A549 (cell line): ENCODE results near the gene ARHGAP27. TPM values are rescaled to one million over a fixed set of nuclear protein-coding genes. Genes with fewer than 3 reads are reported as not detected.

Source experiments
- ATAC-seq, 2 experiments: fragments of 200-7000 bp in 1 of 2; fragments of >200 bp in 1 of 2; cut with Nextera tagmentation in 1 of 2; cut with Tn5 transposase in 1 of 2; 3 replicates each; pipeline versions ENCODE4 v1.8.0 to v1.9.1; 2018 to 2020; ENCODE audit warnings: mild to moderate bottlenecking in 1 of 2, moderate library complexity in 1 of 2
- CTCF ChIA-PET: fragments of 300-600 bp; sonication (Branson Sonifier 250); formaldehyde crosslinking; extraction: SDS; loops from one replicate; lab custom pipeline; 2021; ENCODE audit warnings: antibody characterized with exemption, inconsistent platforms; lab: Yijun Ruan, JAX
- POLR2A ChIA-PET: fragments of 350-600 bp; formaldehyde crosslinking; extraction: SDS; loops from one replicate; lab custom pipeline; 2021; ENCODE audit warnings: antibody characterized with exemption, inconsistent platforms; lab: Yijun Ruan, JAX
- DNase-seq, 2 experiments: peaks; one replicate each; pipeline versions ENCODE4 v3.0.0 to v3.0.0-alpha.2; 2011 to 2016; ENCODE audit warnings: low read depth in 1 of 2, low spot score in 1 of 2
- FAIRE-seq: peaks from 2 replicates; lab custom pipeline; 2011; peaks lifted over from hg19 to GRCh38; lab: Jason Lieb, UNC
- H3K27ac ChIP-seq, 2 experiments: fragments of >200 bp; sonication (Bioruptor Twin); formaldehyde crosslinking; 3 replicates each; pipeline ENCODE4 v1.5.1; 2016 to 2017
- H3K4me1 ChIP-seq: fragments of >200 bp; sonication (Bioruptor Twin); formaldehyde crosslinking; 3 replicates; pipeline ENCODE4 v1.6.1; 2016
- H3K4me2 ChIP-seq: fragments of >200 bp; sonication (Bioruptor Twin); formaldehyde crosslinking; 3 replicates; pipeline ENCODE4 v1.6.1; 2016
- H3K4me3 ChIP-seq: fragments of >200 bp; sonication (Bioruptor Twin); formaldehyde crosslinking; 3 replicates; pipeline ENCODE4 v1.5.1; 2016
- H3K9me3 ChIP-seq: fragments of >200 bp; sonication (Bioruptor Twin); formaldehyde crosslinking; 3 replicates; pipeline ENCODE4 v1.6.1; 2016
- CBX8 ChIP-seq: fragments of 200-600 bp; sonication (generic); IDR thresholded peaks from 2 replicates; pipeline ENCODE4 v1.6.1; 2016
- CEBPB ChIP-seq, 2 experiments: fragments of >200 bp in 1 of 2; sonication (Bioruptor Twin) in 1 of 2; formaldehyde crosslinking in 1 of 2; IDR thresholded peaks; 2 replicates each; pipeline ENCODE4 v1.6.1; 2012 to 2016
- EHF ChIP-seq: fragments of 250-450 bp; sonication (Bioruptor Pico); IDR thresholded peaks from 2 replicates; pipeline ENCODE4 v1.5.0; 2020; ENCODE audit warnings: mild to moderate bottlenecking
- FOSB ChIP-seq: fragments of 250-450 bp; sonication (Bioruptor Pico); IDR thresholded peaks from 2 replicates; pipeline ENCODE4 v1.5.0; 2020; ENCODE audit warnings: mild to moderate bottlenecking, moderate library complexity
- FOXS1 ChIP-seq: fragments of 250-450 bp; sonication (Bioruptor Pico); IDR thresholded peaks from 2 replicates; pipeline ENCODE4 v1.5.0; 2020; ENCODE audit warnings: mild to moderate bottlenecking, moderate library complexity
- HOXA7 ChIP-seq: fragments of 250-450 bp; sonication (Bioruptor Pico); IDR thresholded peaks from 2 replicates; pipeline ENCODE4 v1.5.0; 2020; ENCODE audit warnings: mild to moderate bottlenecking, moderate library complexity
- HOXB13 ChIP-seq: fragments of 250-450 bp; sonication (Bioruptor Pico); IDR thresholded peaks from 2 replicates; pipeline ENCODE4 v1.5.0; 2020; ENCODE audit warnings: low read depth, mild to moderate bottlenecking, moderate library complexity
- KDM5A ChIP-seq: fragments of 200-600 bp; sonication (generic); IDR thresholded peaks from 2 replicates; pipeline ENCODE4 v1.6.1; 2016; ENCODE audit warnings: antibody characterized with exemption, mild to moderate bottlenecking
- MYC ChIP-seq: IDR thresholded peaks from 2 replicates; pipeline ENCODE4 v1.6.1; 2012; ENCODE audit warnings: mild to moderate bottlenecking, inconsistent platforms, low read length, improper control_type of control experiment, borderline replicate concordance
- NPAS2 ChIP-seq: fragments of 250-450 bp; sonication (Bioruptor Pico); IDR thresholded peaks from 2 replicates; pipeline ENCODE4 v1.8.0; 2022; ENCODE audit warnings: mild to moderate bottlenecking, moderate library complexity, borderline replicate concordance
- POLR2A ChIP-seq: IDR thresholded peaks from 2 replicates; pipeline ENCODE4 v1.6.1; 2012; ENCODE audit warnings: mild to moderate bottlenecking, low read length
- RAD21 ChIP-seq, 2 experiments: fragments of >200 bp in 1 of 2; sonication (Bioruptor Twin) in 1 of 2; formaldehyde crosslinking in 1 of 2; IDR thresholded peaks in 1 of 2; conservative IDR thresholded peaks in 1 of 2; 2 replicates in 1 of 2; 3 replicates in 1 of 2; pipeline ENCODE4 v1.6.1; 2012 to 2018; ENCODE audit warnings: inconsistent platforms in 1 of 2
- RCOR1 ChIP-seq: fragments of 150-350 bp; IDR thresholded peaks from 2 replicates; pipeline ENCODE4 v1.6.1; 2014; ENCODE audit warnings: antibody characterized with exemption, low read length, low read depth
- RNF2 ChIP-seq: fragments of 200-600 bp; sonication (generic); IDR thresholded peaks from 2 replicates; pipeline ENCODE4 v1.6.1; 2016; ENCODE audit warnings: low read depth, mild to moderate bottlenecking, antibody characterized with exemption, moderate library complexity, borderline replicate concordance
- SREBF2 ChIP-seq: fragments of 450-650 bp; IDR thresholded peaks from 2 replicates; pipeline ENCODE4 v1.6.1; 2014; ENCODE audit warnings: mild to moderate bottlenecking, moderate library complexity
- TFCP2L1 ChIP-seq: fragments of 250-450 bp; sonication (Bioruptor Pico); IDR thresholded peaks from 2 replicates; pipeline ENCODE4 v1.5.0; 2021; ENCODE audit warnings: mild to moderate bottlenecking
- TP53 ChIP-seq: fragments of 250-450 bp; sonication (Bioruptor Pico); IDR thresholded peaks from 2 replicates; pipeline ENCODE4 v1.5.0; 2021; ENCODE audit warnings: mild to moderate bottlenecking, moderate library complexity
- ZC3H11A ChIP-seq: fragments of 450-650 bp; IDR thresholded peaks from 2 replicates; pipeline ENCODE4 v1.6.1; 2014; ENCODE audit warnings: antibody characterized with exemption, mild to moderate bottlenecking
- ZFP36 ChIP-seq: fragments of 450-650 bp; IDR thresholded peaks from 2 replicates; pipeline ENCODE4 v1.6.1; 2014; ENCODE audit warnings: borderline replicate concordance; ENCODE audit not compliant: partially characterized antibody
- ZNF302 ChIP-seq: fragments of 250-450 bp; sonication (Bioruptor Pico); IDR thresholded peaks from 2 replicates; pipeline ENCODE4 v1.9.0; 2021; ENCODE audit warnings: inconsistent platforms, mild to moderate bottlenecking, moderate library complexity
- WGBS: methylation state at CpG from one replicate; pipeline ENCODE4 v1.1.6; 2017; ENCODE audit errors: missing lambda C conversion rate; 5-methylcytosine and 5-hydroxymethylcytosine counted together
- polyA plus RNA-seq, 4 experiments: library from polyadenylated mRNA; depleted of rRNA in 3 of 4; stranded (reverse); fragments of >200 nt; fragmentation: RNase III in 1 of 4; extraction: RNeasy Plus Mini Kit Qiagen cat#74134 plus additional on column Dnase treatment in 1 of 4; gene quantifications; 2 replicates in 3 of 4; 3 replicates in 1 of 4; pipeline ENCODE4 v1.2.3, GENCODE V29; 2011 to 2017
- TF ChIP-seq, protein P1 (sequence below): IDR thresholded peaks from 2 replicates; pipeline ENCODE4 v1.6.1; 2012
- TF ChIP-seq, protein P2 (sequence below): fragments of 200-600 bp; sonication (generic); IDR thresholded peaks from 2 replicates; pipeline ENCODE4 v1.6.1; 2016; ENCODE audit warnings: antibody characterized with exemption, mild to moderate bottlenecking, moderate library complexity
- TF ChIP-seq, protein P3 (sequence below): fragments of >200 bp; sonication (Bioruptor Twin); formaldehyde crosslinking; IDR thresholded peaks from 3 replicates; pipeline ENCODE4 v1.5.1; 2016
- TF ChIP-seq, protein P4 (sequence below): IDR thresholded peaks from 2 replicates; pipeline ENCODE4 v1.6.1; 2012
- TF ChIP-seq, protein P5 (sequence below): fragments of >200 bp; sonication (Bioruptor Twin); formaldehyde crosslinking; IDR thresholded peaks from 3 replicates; pipeline ENCODE4 v1.6.1; 2016
- TF ChIP-seq, protein P6 (sequence below): fragments of 250-450 bp; sonication (Bioruptor Pico); IDR thresholded peaks from 2 replicates; pipeline ENCODE4 v1.5.0; 2020; ENCODE audit warnings: low read depth, mild to moderate bottlenecking, moderate library complexity

The ARHGAP27 gene
- polyA plus RNA-seq, 2 of the 4 experiments (the other 2 are of a cell fraction) = 10.0 to 16.4 TPM

DNA sequence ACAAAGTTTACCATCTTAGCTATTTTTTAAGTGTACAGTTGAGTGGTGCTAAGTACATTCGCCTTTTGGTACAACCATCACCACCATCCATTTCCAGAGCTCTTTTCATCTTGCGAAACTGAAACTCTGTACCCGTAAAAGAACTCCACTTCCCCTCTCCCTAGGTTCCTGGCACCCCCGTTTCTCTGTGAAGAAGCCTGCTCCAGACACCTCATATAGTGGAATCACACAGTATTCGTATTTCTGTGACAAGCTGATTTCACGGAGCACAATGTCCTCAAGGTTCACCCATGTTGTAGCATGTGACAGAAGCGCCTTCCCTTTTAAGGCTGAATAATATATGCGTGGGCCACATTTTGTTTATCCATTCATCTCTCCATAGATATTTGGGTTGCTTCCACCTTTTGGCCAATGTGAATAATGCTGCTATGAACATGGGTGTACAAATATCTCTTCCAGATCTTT is 61.7 kb downstream of the ARHGAP27 start:
- WGBS = 7% methylated on average over 8 of the region's 8 CpGs
- CTCF ChIA-PET = interaction anchor here (0.7 to 18.2 kb wide), 15 partner anchors 11 to 174 kb away, joined by 3 to 294 read pairs (median 6); partner anchors contain the start of gene MAP3K14

DNA sequence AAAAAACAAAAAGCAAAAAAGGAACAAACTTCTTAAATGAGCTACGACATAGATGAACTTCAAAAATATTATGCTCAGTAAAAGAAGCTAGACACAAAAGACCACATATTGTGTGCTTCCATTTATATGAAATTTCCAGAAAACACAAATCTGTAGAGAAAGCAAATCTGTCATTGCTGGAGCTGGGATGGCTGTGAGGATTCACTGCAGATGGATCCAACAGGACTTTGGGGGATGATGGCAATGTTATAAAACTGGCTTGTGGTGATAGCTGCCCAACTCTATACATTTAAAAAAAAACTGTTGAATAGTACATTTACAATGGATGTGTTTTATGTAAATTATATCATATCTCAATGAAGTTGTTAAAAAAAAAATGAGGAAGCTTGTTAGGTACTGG is 63.2 kb downstream of the ARHGAP27 start:
- H3K4me1 ChIP-seq = peaks cover 75% of the 10 kb centered on the region
- POLR2A ChIA-PET = interaction anchor here (1.9 to 5.6 kb wide), 3 partner anchors 49 to 53 kb away, joined by 7 to 105 read pairs (median 42); partner anchors contain the start of gene MAP3K14
- TF ChIP-seq, protein P1, sequence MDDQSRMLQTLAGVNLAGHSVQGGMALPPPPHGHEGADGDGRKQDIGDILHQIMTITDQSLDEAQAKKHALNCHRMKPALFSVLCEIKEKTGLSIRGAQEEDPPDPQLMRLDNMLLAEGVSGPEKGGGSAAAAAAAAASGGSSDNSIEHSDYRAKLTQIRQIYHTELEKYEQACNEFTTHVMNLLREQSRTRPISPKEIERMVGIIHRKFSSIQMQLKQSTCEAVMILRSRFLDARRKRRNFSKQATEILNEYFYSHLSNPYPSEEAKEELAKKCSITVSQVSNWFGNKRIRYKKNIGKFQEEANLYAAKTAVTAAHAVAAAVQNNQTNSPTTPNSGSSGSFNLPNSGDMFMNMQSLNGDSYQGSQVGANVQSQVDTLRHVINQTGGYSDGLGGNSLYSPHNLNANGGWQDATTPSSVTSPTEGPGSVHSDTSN = no peak
- TF ChIP-seq ZNF302 (CRISPR knock-in tag) (no peak), EHF (CRISPR knock-in tag) (no peak), POLR2A (no peak), RCOR1 (no peak), CBX8 (no peak), RNF2 (no peak)
- TF ChIP-seq, protein P2, sequence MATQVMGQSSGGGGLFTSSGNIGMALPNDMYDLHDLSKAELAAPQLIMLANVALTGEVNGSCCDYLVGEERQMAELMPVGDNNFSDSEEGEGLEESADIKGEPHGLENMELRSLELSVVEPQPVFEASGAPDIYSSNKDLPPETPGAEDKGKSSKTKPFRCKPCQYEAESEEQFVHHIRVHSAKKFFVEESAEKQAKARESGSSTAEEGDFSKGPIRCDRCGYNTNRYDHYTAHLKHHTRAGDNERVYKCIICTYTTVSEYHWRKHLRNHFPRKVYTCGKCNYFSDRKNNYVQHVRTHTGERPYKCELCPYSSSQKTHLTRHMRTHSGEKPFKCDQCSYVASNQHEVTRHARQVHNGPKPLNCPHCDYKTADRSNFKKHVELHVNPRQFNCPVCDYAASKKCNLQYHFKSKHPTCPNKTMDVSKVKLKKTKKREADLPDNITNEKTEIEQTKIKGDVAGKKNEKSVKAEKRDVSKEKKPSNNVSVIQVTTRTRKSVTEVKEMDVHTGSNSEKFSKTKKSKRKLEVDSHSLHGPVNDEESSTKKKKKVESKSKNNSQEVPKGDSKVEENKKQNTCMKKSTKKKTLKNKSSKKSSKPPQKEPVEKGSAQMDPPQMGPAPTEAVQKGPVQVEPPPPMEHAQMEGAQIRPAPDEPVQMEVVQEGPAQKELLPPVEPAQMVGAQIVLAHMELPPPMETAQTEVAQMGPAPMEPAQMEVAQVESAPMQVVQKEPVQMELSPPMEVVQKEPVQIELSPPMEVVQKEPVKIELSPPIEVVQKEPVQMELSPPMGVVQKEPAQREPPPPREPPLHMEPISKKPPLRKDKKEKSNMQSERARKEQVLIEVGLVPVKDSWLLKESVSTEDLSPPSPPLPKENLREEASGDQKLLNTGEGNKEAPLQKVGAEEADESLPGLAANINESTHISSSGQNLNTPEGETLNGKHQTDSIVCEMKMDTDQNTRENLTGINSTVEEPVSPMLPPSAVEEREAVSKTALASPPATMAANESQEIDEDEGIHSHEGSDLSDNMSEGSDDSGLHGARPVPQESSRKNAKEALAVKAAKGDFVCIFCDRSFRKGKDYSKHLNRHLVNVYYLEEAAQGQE = no peak
- TF ChIP-seq, protein P3, sequence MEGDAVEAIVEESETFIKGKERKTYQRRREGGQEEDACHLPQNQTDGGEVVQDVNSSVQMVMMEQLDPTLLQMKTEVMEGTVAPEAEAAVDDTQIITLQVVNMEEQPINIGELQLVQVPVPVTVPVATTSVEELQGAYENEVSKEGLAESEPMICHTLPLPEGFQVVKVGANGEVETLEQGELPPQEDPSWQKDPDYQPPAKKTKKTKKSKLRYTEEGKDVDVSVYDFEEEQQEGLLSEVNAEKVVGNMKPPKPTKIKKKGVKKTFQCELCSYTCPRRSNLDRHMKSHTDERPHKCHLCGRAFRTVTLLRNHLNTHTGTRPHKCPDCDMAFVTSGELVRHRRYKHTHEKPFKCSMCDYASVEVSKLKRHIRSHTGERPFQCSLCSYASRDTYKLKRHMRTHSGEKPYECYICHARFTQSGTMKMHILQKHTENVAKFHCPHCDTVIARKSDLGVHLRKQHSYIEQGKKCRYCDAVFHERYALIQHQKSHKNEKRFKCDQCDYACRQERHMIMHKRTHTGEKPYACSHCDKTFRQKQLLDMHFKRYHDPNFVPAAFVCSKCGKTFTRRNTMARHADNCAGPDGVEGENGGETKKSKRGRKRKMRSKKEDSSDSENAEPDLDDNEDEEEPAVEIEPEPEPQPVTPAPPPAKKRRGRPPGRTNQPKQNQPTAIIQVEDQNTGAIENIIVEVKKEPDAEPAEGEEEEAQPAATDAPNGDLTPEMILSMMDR = no peak
- TF ChIP-seq, protein P4, sequence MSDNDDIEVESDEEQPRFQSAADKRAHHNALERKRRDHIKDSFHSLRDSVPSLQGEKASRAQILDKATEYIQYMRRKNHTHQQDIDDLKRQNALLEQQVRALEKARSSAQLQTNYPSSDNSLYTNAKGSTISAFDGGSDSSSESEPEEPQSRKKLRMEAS = no peak
- TF ChIP-seq, protein P5, sequence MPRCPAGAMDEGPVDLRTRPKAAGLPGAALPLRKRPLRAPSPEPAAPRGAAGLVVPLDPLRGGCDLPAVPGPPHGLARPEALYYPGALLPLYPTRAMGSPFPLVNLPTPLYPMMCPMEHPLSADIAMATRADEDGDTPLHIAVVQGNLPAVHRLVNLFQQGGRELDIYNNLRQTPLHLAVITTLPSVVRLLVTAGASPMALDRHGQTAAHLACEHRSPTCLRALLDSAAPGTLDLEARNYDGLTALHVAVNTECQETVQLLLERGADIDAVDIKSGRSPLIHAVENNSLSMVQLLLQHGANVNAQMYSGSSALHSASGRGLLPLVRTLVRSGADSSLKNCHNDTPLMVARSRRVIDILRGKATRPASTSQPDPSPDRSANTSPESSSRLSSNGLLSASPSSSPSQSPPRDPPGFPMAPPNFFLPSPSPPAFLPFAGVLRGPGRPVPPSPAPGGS = no peak
- TF ChIP-seq, all 56 proteins: peak for 0
- no peak overlapping the region for H3K4me2 ChIP-seq
- no peak for ATAC-seq
- H3K4me3 ChIP-seq = no peak overlapping the region
- no peaks in the 10 kb centered on the region for H3K9me3 ChIP-seq
- DNase-seq = no peak
- H3K27ac ChIP-seq = peak overlapping the region; percentile 95 to 97
- 93% methylated on average over 1 of the region's 1 CpG for whole genome bisulfite sequencing
- CTCF ChIA-PET = interaction anchor here (0.6 to 18.2 kb wide), 12 partner anchors 10 to 92 kb away, joined by 3 to 294 read pairs (median 5); partner anchors contain the start of gene MAP3K14
- peak; percentile 23 for FAIRE-seq

More for the DNA sequence above, 61.7 kb downstream of the ARHGAP27 start:
- POLR2A ChIA-PET = interaction anchor here (0.6 to 5.6 kb wide), 13 partner anchors 29 to 222 kb away, joined by 3 to 105 read pairs (median 7); partner anchors contain the start of genes HEXIM1 and MAP3K14
- DNase-seq (peak; percentile 48 to 79), FAIRE-seq (peak; percentile 70), ATAC-seq (peak; percentile 48 to 55)
- Histone ChIP-seq H3K4me1 (peaks cover 80% of the 10 kb centered on the region), H3K4me3 (no peak overlapping the region), H3K4me2 (peak overlapping the region; percentile 56), H3K27ac (peak overlapping the region; percentile 95 to 97)
- peak in 1 of 2 experiments; percentile 32; a peak in 2 of 5 replicates for TF ChIP-seq RAD21 (conservative IDR thresholded peaks at IDR 0.05 in 1 of 2, IDR thresholded peaks at IDR 0.05 in 1 of 2)
- peak; percentile 54; the same call in 1 of the 2 replicates for TF ChIP-seq FOXS1 (CRISPR knock-in tag)
- 0 out of 2 replicates have a peak, but pooled peaks have one; percentile 65 for TF ChIP-seq TFCP2L1 (CRISPR knock-in tag)
- TF ChIP-seq HOXA7 (CRISPR knock-in tag) = no peak
- TF ChIP-seq HOXB13 (CRISPR knock-in tag) = peak; percentile 90
- peak; percentile 5 for TF ChIP-seq ZFP36
- 0 out of 2 replicates have a peak, but pooled peaks have one; percentile 5 for TF ChIP-seq TP53 (CRISPR knock-in tag)
- no peak for TF ChIP-seq KDM5A
- TF ChIP-seq ZC3H11A = no peak
- no peak for TF ChIP-seq POLR2A
- 0 out of 2 replicates have a peak, but pooled peaks have one; percentile 6 for TF ChIP-seq MYC
- no peak for TF ChIP-seq NPAS2 (CRISPR knock-in tag)
- TF ChIP-seq FOSB (CRISPR knock-in tag) = peak; percentile 63; the same call in 1 of the 2 replicates
- peak in 1 of 2 experiments; percentile 76; a peak in 3 of 4 replicates for TF ChIP-seq CEBPB (IDR thresholded peaks at IDR 0.05)
- TF ChIP-seq SREBF2 = no peak
- TF ChIP-seq ZNF302 (CRISPR knock-in tag) = peak; percentile 63
- TF ChIP-seq, protein P6, sequence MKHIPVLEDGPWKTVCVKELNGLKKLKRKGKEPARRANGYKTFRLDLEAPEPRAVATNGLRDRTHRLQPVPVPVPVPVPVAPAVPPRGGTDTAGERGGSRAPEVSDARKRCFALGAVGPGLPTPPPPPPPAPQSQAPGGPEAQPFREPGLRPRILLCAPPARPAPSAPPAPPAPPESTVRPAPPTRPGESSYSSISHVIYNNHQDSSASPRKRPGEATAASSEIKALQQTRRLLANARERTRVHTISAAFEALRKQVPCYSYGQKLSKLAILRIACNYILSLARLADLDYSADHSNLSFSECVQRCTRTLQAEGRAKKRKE (CRISPR knock-in tag) = peak; percentile 61; the same call in 1 of the 2 replicates
- no peak; the same call in 1 of the 2 replicates for TF ChIP-seq EHF (CRISPR knock-in tag)
- TF ChIP-seq, all 56 proteins: peak for 11
- no peaks in the 10 kb centered on the region for H3K9me3 ChIP-seq
